MCF 10A (cell line): Measurements from ENCODE around the gene SHANK3. TPM values are rescaled to one million over a fixed set of nuclear protein-coding genes. Genes with fewer than 3 reads are reported as not detected.

Source experiments
- BruUV-seq: library from RNA; stranded (reverse); fragments of 400-500 nt; replicated peaks from 2 replicates; lab custom pipeline; 2021; lab: Mats Ljungman, UMichigan
- CTCF ChIA-PET: fragments of 300-600 bp; sonication (Branson Sonifier 250); formaldehyde crosslinking; extraction: SDS; loops from one replicate; lab custom pipeline; 2021; ENCODE audit warnings: antibody characterized with exemption, inconsistent platforms; lab: Yijun Ruan, JAX
- POLR2A ChIA-PET: fragments of 300-600, 350-650 bp; sonication (Branson Sonifier 250); formaldehyde crosslinking; extraction: SDS; loops from one replicate; lab custom pipeline; 2020; ENCODE audit warnings: antibody characterized with exemption, inconsistent platforms; lab: Yijun Ruan, JAX
- DNase-seq: peaks from one replicate; pipeline ENCODE4 v3.0.0-alpha.2; 2018; ENCODE audit not compliant: unreplicated experiment
- H3K27ac Mint-ChIP-seq: one replicate; pipeline ENCODE4 v1.8.0; 2022; ENCODE audit warnings: mild to moderate bottlenecking, low read depth, mixed read lengths; ENCODE audit not compliant: unreplicated experiment
- H3K27me3 Mint-ChIP-seq: one replicate; pipeline ENCODE4 v1.8.0; 2022; ENCODE audit warnings: mixed read lengths; ENCODE audit not compliant: insufficient read depth, unreplicated experiment
- H3K36me3 Mint-ChIP-seq: one replicate; pipeline ENCODE4 v1.8.0; 2022; ENCODE audit warnings: mild to moderate bottlenecking, moderate library complexity, mixed read lengths; ENCODE audit not compliant: insufficient read depth, unreplicated experiment
- H3K4me1 Mint-ChIP-seq: one replicate; pipeline ENCODE4 v1.8.0; 2022; ENCODE audit warnings: mixed read lengths; ENCODE audit not compliant: insufficient read depth, unreplicated experiment
- H3K4me3 Mint-ChIP-seq: one replicate; pipeline ENCODE4 v1.8.0; 2022; ENCODE audit warnings: mild to moderate bottlenecking, moderate library complexity, mixed read lengths; ENCODE audit not compliant: unreplicated experiment
- H3K9me3 Mint-ChIP-seq: one replicate; pipeline ENCODE4 v1.8.0; 2022; ENCODE audit warnings: mixed read lengths; ENCODE audit not compliant: unreplicated experiment
- intact Hi-C: fragments of 100-400 bp; cut with micrococcal nuclease; formaldehyde crosslinking; loops from 2 replicates; pipeline ENCODE4 v1.14.1; 2022
- total RNA-seq: library from RNA; stranded (reverse); gene quantifications from 2 replicates; pipeline ENCODE4 v1.2.3, GENCODE V29; 2022
- TF ChIP-seq, protein P1 (sequence below): fragments of 200-600 bp; IDR thresholded peaks from one replicate; pipeline ENCODE4 v1.8.0; 2022; ENCODE audit warnings: antibody characterized with exemption, mild to moderate bottlenecking; ENCODE audit not compliant: unreplicated experiment

SHANK3 gene
- total RNA-seq, 1 experiment from 2014 or later: 1.2 TPM

GRCh38 chr22:50625568-50626313 lies 46.9 kb upstream of the SHANK3 start:
- Mint-ChIP-seq H3K4me1 (peaks cover 38% of the 10 kb centered on the region), H3K4me3 (no peak overlapping the region), H3K27me3 (no peaks in the 10 kb centered on the region), H3K36me3 (peaks cover 10% of the 10 kb centered on the region), H3K9me3 (no peaks in the 10 kb centered on the region), H3K27ac (no peak overlapping the region)
- TF ChIP-seq, protein P1, sequence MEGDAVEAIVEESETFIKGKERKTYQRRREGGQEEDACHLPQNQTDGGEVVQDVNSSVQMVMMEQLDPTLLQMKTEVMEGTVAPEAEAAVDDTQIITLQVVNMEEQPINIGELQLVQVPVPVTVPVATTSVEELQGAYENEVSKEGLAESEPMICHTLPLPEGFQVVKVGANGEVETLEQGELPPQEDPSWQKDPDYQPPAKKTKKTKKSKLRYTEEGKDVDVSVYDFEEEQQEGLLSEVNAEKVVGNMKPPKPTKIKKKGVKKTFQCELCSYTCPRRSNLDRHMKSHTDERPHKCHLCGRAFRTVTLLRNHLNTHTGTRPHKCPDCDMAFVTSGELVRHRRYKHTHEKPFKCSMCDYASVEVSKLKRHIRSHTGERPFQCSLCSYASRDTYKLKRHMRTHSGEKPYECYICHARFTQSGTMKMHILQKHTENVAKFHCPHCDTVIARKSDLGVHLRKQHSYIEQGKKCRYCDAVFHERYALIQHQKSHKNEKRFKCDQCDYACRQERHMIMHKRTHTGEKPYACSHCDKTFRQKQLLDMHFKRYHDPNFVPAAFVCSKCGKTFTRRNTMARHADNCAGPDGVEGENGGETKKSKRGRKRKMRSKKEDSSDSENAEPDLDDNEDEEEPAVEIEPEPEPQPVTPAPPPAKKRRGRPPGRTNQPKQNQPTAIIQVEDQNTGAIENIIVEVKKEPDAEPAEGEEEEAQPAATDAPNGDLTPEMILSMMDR: peak; percentile 15
- CTCF ChIA-PET: interaction anchor here (1.6 to 5.8 kb wide), 2 partner anchors 67 to 98 kb away, joined by 4 to 46 read pairs; no protein-coding TSS in a partner anchor
- POLR2A ChIA-PET: interaction anchor here (0.7 kb wide), 1 partner anchor 47 kb away, joined by 3 read pairs; no protein-coding TSS in a partner anchor
- intact Hi-C loops: no loop called here
- no TSS peak for BruUV-seq
- no peak for DNase-seq

- TF ChIP-seq, protein P1: no peak
- intact Hi-C loops: no loop called here
- no peaks in the 10 kb centered on the region for H3K9me3 Mint-ChIP-seq
- H3K36me3 Mint-ChIP-seq: peaks cover 8% of the 10 kb centered on the region
- ChIA-PET POLR2A (interaction anchor here (1.5 kb wide), 1 partner anchor 119 kb away, joined by 3 read pairs; the partner anchor contains the start of gene LMF2), CTCF (interaction anchor here (5.8 kb wide), 1 partner anchor 66 kb away, joined by 46 read pairs; no protein-coding TSS in a partner anchor)
- no TSS peak for BruUV-seq
- peaks cover 31% of the 10 kb centered on the region for H3K4me1 Mint-ChIP-seq
- H3K27ac Mint-ChIP-seq: no peak overlapping the region
- no peak for DNase-seq
- H3K4me3 Mint-ChIP-seq: peak overlapping the region; percentile 80
- no peaks in the 10 kb centered on the region for H3K27me3 Mint-ChIP-seq
These were observed 46.2 kb upstream of the SHANK3 start for GRCh38 chr22:50626314-50626849.

DNA sequence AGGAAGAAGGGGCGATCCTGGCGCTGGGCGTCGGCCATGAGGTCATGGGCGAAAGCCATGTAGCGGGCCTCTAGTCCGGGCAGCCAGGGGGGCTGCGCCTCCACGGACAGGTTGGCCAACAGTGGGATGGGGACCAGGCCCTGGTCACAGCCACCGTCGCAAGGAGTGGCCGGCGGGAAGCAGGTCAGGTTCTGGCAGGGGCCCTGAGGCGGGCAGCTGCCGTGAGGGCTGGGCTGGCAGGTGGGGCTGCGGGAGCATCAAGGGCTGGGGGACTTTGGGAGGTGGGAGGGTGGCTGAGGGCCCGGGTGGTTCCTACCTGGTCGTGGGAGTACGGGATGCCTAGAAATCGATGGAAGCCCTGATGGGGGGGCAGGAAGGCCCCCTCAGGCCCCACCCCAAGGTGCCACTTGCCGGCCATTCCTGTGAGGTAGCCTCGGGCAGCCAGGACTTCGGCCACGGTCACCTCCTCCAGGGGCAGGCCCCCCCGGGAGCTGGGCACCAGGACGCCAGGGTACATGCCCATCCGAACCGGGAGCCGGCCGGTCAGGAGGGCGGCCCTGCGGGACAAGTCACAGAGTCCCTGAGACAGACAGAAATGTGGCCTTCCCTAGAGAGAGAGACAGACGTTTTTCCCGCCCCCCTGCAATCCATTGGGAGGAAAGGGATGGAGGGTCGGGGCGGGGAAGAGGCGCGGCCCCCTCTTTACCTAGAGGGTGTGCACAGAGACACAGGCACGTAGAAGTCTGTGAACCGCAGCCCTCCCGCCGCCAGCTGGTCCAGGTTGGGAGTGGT lies 45.6 kb upstream of the SHANK3 start:
- no peak for DNase-seq
- peak overlapping the region; percentile 61 for H3K27ac Mint-ChIP-seq

More for the DNA sequence above, 45.6 kb upstream of the SHANK3 start:
- peaks cover 6% of the 10 kb centered on the region for H3K36me3 Mint-ChIP-seq
- H3K27me3 Mint-ChIP-seq: no peaks in the 10 kb centered on the region
- H3K9me3 Mint-ChIP-seq: no peaks in the 10 kb centered on the region
- H3K4me3 Mint-ChIP-seq: peak overlapping the region; percentile 80
- no TSS peak for BruUV-seq
- ChIA-PET CTCF (interaction anchor here (5.8 kb wide), 1 partner anchor 65 kb away, joined by 46 read pairs; no protein-coding TSS in a partner anchor), POLR2A (interaction anchor here (1.4 to 1.5 kb wide), 3 partner anchors 88 to 119 kb away, joined by 3 to 6 read pairs (median 4); partner anchors contain the start of genes LMF2 and SCO2)
- H3K4me1 Mint-ChIP-seq: peaks cover 24% of the 10 kb centered on the region
- TF ChIP-seq, protein P1: no peak
- intact Hi-C loops: no loop called here
